ENCODE data around the gene HSPA1B.

HSPA1B gene

DNA sequence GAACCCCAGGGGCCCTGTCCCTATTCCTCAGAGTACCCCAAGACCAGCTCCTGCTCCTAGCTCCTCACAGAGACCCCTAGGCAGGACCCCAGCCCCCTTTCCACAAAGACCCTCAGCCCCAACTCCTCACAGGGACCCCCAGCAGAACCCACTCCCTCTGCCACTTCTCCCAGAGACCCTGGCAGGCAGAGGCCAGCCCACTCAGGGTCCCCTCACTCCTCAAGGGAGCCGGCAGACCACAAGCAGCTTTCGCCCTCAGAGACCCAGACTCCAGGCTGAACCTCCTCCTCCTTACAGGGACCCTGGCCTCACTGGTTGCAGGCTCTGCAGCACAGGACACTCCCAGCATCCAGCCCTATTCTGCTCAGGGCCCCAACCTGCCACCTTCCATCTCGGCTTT is 50.7 kb downstream of the HSPA1B start:
- DNase-seq = no peak

DNA sequence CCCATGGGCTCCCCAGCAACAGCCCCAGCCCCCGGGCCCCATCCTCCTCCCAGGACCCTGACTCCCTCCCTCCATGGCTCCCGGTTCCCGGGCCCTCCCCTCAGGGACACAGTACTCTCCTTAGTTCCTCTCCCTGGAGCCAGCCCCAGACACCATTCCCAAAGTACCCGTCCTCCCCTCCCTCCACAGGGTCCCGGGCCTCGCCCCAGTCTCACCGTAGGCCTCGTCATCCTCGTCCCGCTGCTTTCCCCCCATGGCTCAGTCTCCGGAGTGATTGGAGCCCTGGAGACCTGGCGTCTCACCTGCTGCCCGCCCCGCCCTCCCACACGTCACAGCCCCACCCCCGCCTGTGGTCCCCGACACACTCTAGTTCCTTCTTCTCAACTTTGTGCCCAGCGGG is 51.2 kb downstream of the HSPA1B start, which contains the start of gene SLC44A4:
SLC44A4 (minus strand) TSS at position 272 of the 400 bp plus-strand sequence; CDS start at position 255, 17 bp downstream.
- no peak for DNase-seq

DNA sequence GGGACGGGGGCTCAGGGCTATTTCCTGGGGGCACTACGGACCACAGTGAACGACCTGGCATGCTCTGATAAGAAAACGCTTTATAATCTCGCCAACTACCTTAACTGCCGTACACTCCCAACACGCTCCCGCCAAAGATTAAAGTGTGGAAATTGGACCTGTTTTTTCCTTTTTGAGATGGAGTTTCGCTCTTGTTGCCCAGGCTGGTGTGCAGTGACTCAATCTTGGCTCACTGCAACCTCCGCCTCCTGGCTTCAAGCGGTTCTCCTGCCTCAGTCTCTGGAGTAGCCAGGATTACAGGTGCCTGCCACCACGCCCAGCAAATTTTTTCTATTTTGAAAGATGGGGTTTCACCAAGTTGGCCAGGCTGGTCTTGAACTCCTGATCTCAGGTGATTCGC is 51.6 kb downstream of the HSPA1B start:
- DNase-seq = no peak
